Upper lobe of right lung (tissue), 1 donor: ENCODE data around the gene DSE. TPM values are rescaled to one million over a fixed set of nuclear protein-coding genes. Genes with fewer than 3 reads are reported as not detected.

Experiments
- ATAC-seq: fragments of 200-7000 bp; cut with Tn5 transposase; one replicate; pipeline ENCODE4 v1.9.1; 2020; ENCODE audit warnings: mild to moderate bottlenecking, moderate library complexity
- DNase-seq: peaks from one replicate; pipeline ENCODE4 v3.0.0-alpha.2; 2020
- H3K27ac ChIP-seq: fragments of 200-600 bp; one replicate; pipeline ENCODE4 v1.8.0; 2022
- H3K27me3 ChIP-seq: fragments of 200-600 bp; one replicate; pipeline ENCODE4 v1.8.0; 2022; ENCODE audit warnings: mild to moderate bottlenecking
- H3K36me3 ChIP-seq: fragments of 200-600 bp; one replicate; pipeline ENCODE4 v1.8.0; 2022
- H3K4me1 ChIP-seq: fragments of 200-600 bp; one replicate; pipeline ENCODE4 v1.8.0; 2022
- H3K4me3 ChIP-seq: fragments of 200-600 bp; one replicate; pipeline ENCODE4 v1.8.0; 2022; ENCODE audit warnings: mild to moderate bottlenecking
- H3K9me3 ChIP-seq: fragments of 200-600 bp; one replicate; pipeline ENCODE4 v1.8.0; 2022
- intact Hi-C: fragments of 100-400 bp; cut with DNase I; formaldehyde crosslinking; loops from one replicate; pipeline ENCODE4 v1.11.0; 2022
- total RNA-seq: library from RNA; stranded (reverse); fragmentation: NEBNext Ultra II Directional; extraction: Animal tissue kit (Norgen Biotek cat#: 25700); gene quantifications from one replicate; pipeline ENCODE4 v1.2.1, GENCODE V29; 2021
- TF ChIP-seq, protein P1 (sequence below): fragments of 200-600 bp; IDR thresholded peaks from one replicate; pipeline ENCODE4 v1.8.0; 2022; ENCODE audit warnings: antibody characterized with exemption
- donor health status: DM: no; HTN: yes; CAD: no; lungs with severe emphysema.

DSE gene
- total RNA-seq, 1 donor from 2014 or later = 47.6 TPM

DNA sequence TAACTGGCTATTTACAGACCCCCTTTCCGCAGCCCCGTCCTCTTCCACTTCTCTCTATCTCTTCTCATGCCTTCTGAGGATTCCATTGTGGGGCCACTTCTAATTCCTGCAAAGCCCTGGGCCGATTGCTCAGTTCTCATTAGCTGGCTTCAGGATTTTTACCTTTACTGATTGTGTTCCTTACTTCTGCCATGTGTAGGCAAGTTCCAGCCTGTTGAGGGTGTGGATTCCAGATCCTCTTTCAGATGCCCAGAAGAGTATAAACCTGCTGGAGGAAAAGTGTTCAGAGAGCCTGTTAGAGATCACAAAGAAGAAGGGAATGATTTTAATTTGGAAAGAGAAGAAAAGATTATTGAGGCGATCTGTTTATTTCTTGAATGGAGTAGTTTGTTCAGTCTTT is 5.4 kb downstream of the DSE start:
- no peak for ATAC-seq
- Histone ChIP-seq H3K27me3 (no peaks in the 10 kb centered on the region), H3K4me1 (peaks cover 13% of the 10 kb centered on the region), H3K4me3 (no peak overlapping the region), H3K36me3 (no peaks in the 10 kb centered on the region), H3K27ac (no peak overlapping the region), H3K9me3 (no peaks in the 10 kb centered on the region)
- TF ChIP-seq, protein P1, sequence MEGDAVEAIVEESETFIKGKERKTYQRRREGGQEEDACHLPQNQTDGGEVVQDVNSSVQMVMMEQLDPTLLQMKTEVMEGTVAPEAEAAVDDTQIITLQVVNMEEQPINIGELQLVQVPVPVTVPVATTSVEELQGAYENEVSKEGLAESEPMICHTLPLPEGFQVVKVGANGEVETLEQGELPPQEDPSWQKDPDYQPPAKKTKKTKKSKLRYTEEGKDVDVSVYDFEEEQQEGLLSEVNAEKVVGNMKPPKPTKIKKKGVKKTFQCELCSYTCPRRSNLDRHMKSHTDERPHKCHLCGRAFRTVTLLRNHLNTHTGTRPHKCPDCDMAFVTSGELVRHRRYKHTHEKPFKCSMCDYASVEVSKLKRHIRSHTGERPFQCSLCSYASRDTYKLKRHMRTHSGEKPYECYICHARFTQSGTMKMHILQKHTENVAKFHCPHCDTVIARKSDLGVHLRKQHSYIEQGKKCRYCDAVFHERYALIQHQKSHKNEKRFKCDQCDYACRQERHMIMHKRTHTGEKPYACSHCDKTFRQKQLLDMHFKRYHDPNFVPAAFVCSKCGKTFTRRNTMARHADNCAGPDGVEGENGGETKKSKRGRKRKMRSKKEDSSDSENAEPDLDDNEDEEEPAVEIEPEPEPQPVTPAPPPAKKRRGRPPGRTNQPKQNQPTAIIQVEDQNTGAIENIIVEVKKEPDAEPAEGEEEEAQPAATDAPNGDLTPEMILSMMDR = no peak
- intact Hi-C loops = no loop called here
- no peak for DNase-seq

DNA sequence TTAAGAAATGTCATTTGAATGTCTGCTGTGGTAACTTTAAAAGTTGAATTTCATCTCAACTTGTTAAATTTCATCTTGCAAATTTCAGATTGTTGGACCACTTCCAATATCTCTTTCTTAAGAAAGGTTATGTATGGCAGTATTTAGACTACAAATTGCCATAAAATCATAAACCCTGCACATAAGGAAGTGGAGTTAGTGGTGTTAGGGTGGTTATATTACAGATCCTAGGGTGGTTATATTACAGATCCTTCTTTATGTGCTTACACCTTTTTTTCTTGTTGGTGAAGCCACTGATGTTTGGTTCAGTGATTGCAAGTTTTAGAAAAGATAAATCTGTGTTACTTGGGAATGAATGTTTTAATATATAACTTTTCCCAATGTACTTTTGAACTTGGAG is 9.0 kb downstream of the DSE start:
- ATAC-seq = no peak
- TF ChIP-seq, protein P1 = no peak
- H3K36me3 ChIP-seq = no peaks in the 10 kb centered on the region
- intact Hi-C loops = no loop called here
- no peak for DNase-seq
- H3K4me3 ChIP-seq = no peak overlapping the region
- H3K27ac ChIP-seq = no peak overlapping the region
- no peaks in the 10 kb centered on the region for H3K27me3 ChIP-seq
- peaks cover 10% of the 10 kb centered on the region for H3K4me1 ChIP-seq
- H3K9me3 ChIP-seq = no peaks in the 10 kb centered on the region

DNA sequence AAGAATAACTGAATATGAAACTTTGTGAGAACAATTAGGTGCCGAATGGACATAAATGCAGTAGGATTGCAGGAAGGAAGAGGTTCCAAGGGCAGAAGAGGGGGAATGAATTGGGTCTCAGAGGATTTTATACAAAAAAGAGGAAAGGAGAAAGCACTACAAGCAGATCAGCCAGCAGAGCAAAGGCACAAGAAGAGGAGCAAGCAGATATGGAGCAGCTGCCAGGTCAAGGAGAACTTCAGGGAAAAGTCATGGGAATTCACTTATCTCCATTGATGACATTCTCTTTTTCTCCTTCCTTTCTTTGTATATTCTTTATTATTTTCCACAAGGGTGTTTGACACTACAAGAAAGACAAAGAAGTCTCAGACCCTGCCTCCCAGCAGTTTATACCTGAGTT is 9.6 kb downstream of the DSE start:
- ATAC-seq (no peak), DNase-seq (no peak)
- TF ChIP-seq, protein P1 = no peak
- Histone ChIP-seq H3K4me1 (peaks cover 10% of the 10 kb centered on the region), H3K4me3 (no peak overlapping the region), H3K36me3 (no peaks in the 10 kb centered on the region), H3K27ac (no peak overlapping the region), H3K9me3 (no peaks in the 10 kb centered on the region), H3K27me3 (no peaks in the 10 kb centered on the region)
- intact Hi-C loops = no loop called here

DNA sequence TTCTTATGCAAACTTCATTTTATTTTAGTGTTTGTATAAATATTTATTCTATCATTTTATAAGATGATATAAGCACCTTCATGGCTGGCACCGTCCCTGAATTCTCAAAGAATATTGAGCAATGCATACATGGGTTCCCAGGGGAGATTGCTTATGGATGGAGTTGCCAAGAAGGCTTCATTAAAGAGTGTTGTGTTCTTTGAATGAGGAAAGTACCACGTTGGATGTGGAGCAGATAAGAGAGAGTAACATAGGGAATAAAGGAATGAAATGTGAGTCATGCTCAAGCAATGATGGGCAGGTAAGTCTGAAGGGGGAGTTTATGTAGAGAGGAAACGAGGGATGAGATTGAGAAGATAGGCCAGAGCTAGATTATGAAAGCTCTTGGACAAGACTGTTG is 10.3 kb downstream of the DSE start:
- intact Hi-C loops = no loop called here
- peaks cover 15% of the 10 kb centered on the region for H3K4me1 ChIP-seq
- TF ChIP-seq, protein P1 = no peak
- no peaks in the 10 kb centered on the region for H3K27me3 ChIP-seq
- ATAC-seq (no peak), DNase-seq (no peak)
- H3K9me3 ChIP-seq = no peaks in the 10 kb centered on the region
- H3K27ac ChIP-seq = no peak overlapping the region
- H3K36me3 ChIP-seq = no peaks in the 10 kb centered on the region
- no peak overlapping the region for H3K4me3 ChIP-seq

DNA sequence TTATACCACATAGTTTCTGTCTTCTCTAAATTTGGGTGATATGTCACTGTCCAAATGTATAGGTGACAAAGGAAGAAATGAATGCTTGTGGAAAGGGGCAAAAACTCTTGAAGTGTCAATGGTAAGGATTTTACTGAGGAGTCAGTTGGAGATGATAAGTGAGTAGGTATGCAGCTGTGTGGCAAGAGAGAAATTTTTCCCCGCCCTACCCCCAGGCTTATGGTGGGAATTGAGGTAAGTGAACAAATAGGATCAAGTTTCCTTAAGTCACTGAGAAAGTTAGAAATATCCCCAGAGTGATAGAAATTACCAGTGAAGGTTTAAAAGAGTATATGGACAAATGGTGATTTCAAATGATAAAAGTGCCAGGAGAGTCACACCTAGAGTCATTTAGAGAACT is 11.8 kb downstream of the DSE start:
- Histone ChIP-seq H3K36me3 (no peaks in the 10 kb centered on the region), H3K4me1 (peaks cover 19% of the 10 kb centered on the region), H3K27me3 (no peaks in the 10 kb centered on the region), H3K9me3 (no peaks in the 10 kb centered on the region), H3K27ac (no peak overlapping the region), H3K4me3 (no peak overlapping the region)
- no peak for DNase-seq
- intact Hi-C loops = no loop called here
- ATAC-seq = no peak
- TF ChIP-seq, protein P1 = no peak

DNA sequence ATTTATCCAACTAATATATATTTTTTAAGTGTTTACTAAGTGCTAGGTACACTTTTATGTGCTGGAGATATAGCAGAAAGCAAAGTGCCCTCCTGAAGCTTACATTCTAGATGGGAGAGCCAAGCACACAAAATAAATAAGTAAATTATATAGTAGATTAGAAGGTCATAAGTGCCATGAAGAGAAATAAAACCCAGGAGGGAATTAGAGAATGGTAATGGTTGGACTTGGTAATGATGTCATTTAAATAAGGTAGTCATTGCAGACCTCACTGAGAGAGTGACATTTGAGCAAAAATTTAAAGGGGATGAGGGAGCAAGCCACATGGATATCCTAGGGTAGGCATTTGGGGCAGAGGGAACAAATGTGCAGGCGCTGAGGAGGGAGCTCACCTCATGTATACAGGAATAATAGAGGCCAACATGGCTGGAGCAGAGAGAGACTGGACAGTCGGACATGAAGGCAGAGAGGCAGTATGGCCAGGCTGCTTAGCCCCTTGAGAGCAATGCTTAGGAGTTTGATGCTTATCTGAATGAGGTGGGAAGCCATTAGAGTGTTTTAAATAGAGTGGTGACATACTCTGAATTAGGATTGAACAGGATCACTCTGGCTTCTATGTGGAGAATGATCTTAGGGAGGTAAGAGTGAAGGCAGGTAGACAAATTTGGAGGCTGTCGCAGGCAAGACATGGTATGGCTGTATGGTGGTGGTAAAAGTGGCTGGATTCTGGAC is 14.1 kb downstream of the DSE start:
- no peak overlapping the region for H3K27ac ChIP-seq
- no peaks in the 10 kb centered on the region for H3K36me3 ChIP-seq
- H3K27me3 ChIP-seq = no peaks in the 10 kb centered on the region
- peaks cover 19% of the 10 kb centered on the region for H3K4me1 ChIP-seq
- TF ChIP-seq, protein P1 = no peak
- intact Hi-C loops = no loop called here
- DNase-seq = no peak
- H3K4me3 ChIP-seq = no peak overlapping the region
- no peak for ATAC-seq
- no peaks in the 10 kb centered on the region for H3K9me3 ChIP-seq
